K562 (cell line): ENCODE measurements around the gene MRPL28. TPM values are rescaled to one million over a fixed set of nuclear protein-coding genes. Genes with fewer than 3 reads are reported as not detected.

Experiments used
- ATAC-seq: fragments of 200-7000 bp; cut with Tn5 transposase; 3 replicates; pipeline ENCODE4 v1.9.1; 2020; ENCODE audit warnings: moderate library complexity
- BruUV-seq: library from RNA; stranded (reverse); fragments of 400-500 nt; replicated peaks from 2 replicates; lab custom pipeline; 2021; lab: Mats Ljungman, UMichigan
- CTCF ChIA-PET: fragments of 300-600 bp; formaldehyde crosslinking; extraction: SDS; loops from one replicate; lab custom pipeline; 2021; ENCODE audit warnings: low intra/inter-chr PET ratio; lab: Yijun Ruan, JAX
- POLR2A ChIA-PET: fragments of 300-600, 350-650 bp; sonication (Branson Sonifier 250); formaldehyde crosslinking; extraction: SDS; loops from one replicate; lab custom pipeline; 2021; ENCODE audit warnings: antibody characterized with exemption, inconsistent platforms; lab: Yijun Ruan, JAX
- DNase-seq, 4 experiments: peaks; one replicate each; pipeline versions ENCODE4 v3.0.0 to v3.0.0-alpha.2; 2011 to 2018; ENCODE audit warnings: low spot score in 3 of 4, mixed read lengths in 3 of 4; ENCODE audit errors: extremely low read depth in 1 of 4
- FAIRE-seq: peaks from 2 replicates; lab custom pipeline; 2011; peaks lifted over from hg19 to GRCh38; lab: Jason Lieb, UNC
- H2AFZ ChIP-seq: 2 replicates; pipeline ENCODE4 v1.6.0; 2011; ENCODE audit warnings: low read depth, low read length, control low read depth, inconsistent platforms
- H3K27ac ChIP-seq: fragments of 200-600 bp; 3 replicates; pipeline ENCODE4 v1.8.0; 2011; ENCODE audit warnings: low read depth, mild to moderate bottlenecking, control low read depth, inconsistent platforms, low read length, moderate library complexity, mixed read lengths; ENCODE audit errors: extremely low read depth
- H3K27me3 ChIP-seq, 2 experiments: fragments of 300-600 bp in 1 of 2; 2 replicates in 1 of 2; 3 replicates in 1 of 2; pipeline versions ENCODE4 v1.6.0 to v1.8.0; 2011; ENCODE audit warnings: inconsistent platforms in 2 of 2, low read length in 2 of 2, mild to moderate bottlenecking in 1 of 2, mixed read lengths in 1 of 2, moderate library complexity in 1 of 2; ENCODE audit not compliant: control insufficient read depth in 2 of 2, insufficient read depth in 2 of 2
- H3K36me3 ChIP-seq: fragments of 300-600 bp; 3 replicates; pipeline ENCODE4 v1.8.0; 2011; ENCODE audit warnings: mild to moderate bottlenecking, low read length, inconsistent platforms; ENCODE audit not compliant: control insufficient read depth, insufficient read depth
- H3K4me1 ChIP-seq, 2 experiments: fragments of 200-600 bp in 1 of 2; replicated peaks in 1 of 2; 2 replicates in 1 of 2; 3 replicates in 1 of 2; pipeline versions ENCODE4 v1.5.1 to v1.8.0; 2011; ENCODE audit warnings: inconsistent platforms in 2 of 2, low read length in 2 of 2, mild to moderate bottlenecking in 1 of 2, mixed read lengths in 1 of 2, moderate library complexity in 1 of 2; ENCODE audit not compliant: control insufficient read depth in 2 of 2, insufficient read depth in 2 of 2
- H3K4me2 ChIP-seq: 2 replicates; pipeline ENCODE4 v1.6.1; 2011; ENCODE audit warnings: low read length, control low read depth, inconsistent platforms, mixed read lengths; ENCODE audit not compliant: insufficient read depth
- H3K4me3 ChIP-seq: fragments of 200-600 bp; sonication (generic), shearing (Covaris generic); 2 replicates; pipeline ENCODE4 v1.5.1; 2016; ENCODE audit warnings: control low read depth, inconsistent platforms
- H3K79me2 ChIP-seq: fragments of 200-600 bp; 3 replicates; pipeline ENCODE4 v1.8.0; 2011; ENCODE audit warnings: low read length, inconsistent platforms; ENCODE audit not compliant: control insufficient read depth, insufficient read depth
- H3K9ac ChIP-seq, 2 experiments: 2 replicates each; pipeline versions ENCODE4 v1.6.0 to v1.6.1; 2011; ENCODE audit warnings: low read depth in 2 of 2, low read length in 2 of 2, control low read depth in 1 of 2, inconsistent platforms in 1 of 2, mild to moderate bottlenecking in 1 of 2, mixed read lengths in 1 of 2; ENCODE audit not compliant: insufficient read depth in 1 of 2
- H3K9me1 ChIP-seq: one replicate; pipeline ENCODE4 v1.6.0; 2011; ENCODE audit warnings: inconsistent platforms, mild to moderate bottlenecking, low read length, moderate library complexity; ENCODE audit not compliant: control insufficient read depth, insufficient read depth
- H3K9me3 ChIP-seq: replicated peaks from 2 replicates; pipeline ENCODE4 v1.5.1; 2011; ENCODE audit warnings: low read depth, low read length, inconsistent platforms; ENCODE audit not compliant: control insufficient read depth, insufficient read depth
- H4K20me1 ChIP-seq: replicated peaks from 2 replicates; pipeline ENCODE4 v1.6.1; 2011; ENCODE audit warnings: low read length, inconsistent platforms, mixed read lengths; ENCODE audit not compliant: control insufficient read depth, insufficient read depth
- BDP1 ChIP-seq: IDR thresholded peaks from 3 replicates; pipeline ENCODE4 v1.6.1; 2011; ENCODE audit not compliant: insufficient read length, insufficient read depth
- BMI1 ChIP-seq: fragments of 150-350 bp; IDR thresholded peaks from 2 replicates; pipeline ENCODE4 v1.6.1; 2014; ENCODE audit warnings: low read length
- BRF2 ChIP-seq: IDR thresholded peaks from 3 replicates; pipeline ENCODE4 v1.6.1; 2011; ENCODE audit warnings: borderline replicate concordance, mild to moderate bottlenecking; ENCODE audit not compliant: insufficient read length, insufficient read depth
- EWSR1 ChIP-seq: fragments of 450-650 bp; IDR thresholded peaks from 2 replicates; pipeline ENCODE4 v1.6.1; 2018; ENCODE audit warnings: borderline replicate concordance, mild to moderate bottlenecking, low read depth, moderate library complexity; ENCODE audit not compliant: partially characterized antibody
- FOXO4 ChIP-seq: fragments of 450-650 bp; formaldehyde crosslinking; IDR thresholded peaks from 2 replicates; pipeline ENCODE4 v1.4.0; 2020; ENCODE audit warnings: mild to moderate bottlenecking, moderate library complexity
- HOXB6 ChIP-seq: fragments of 250-450 bp; sonication (Bioruptor Pico); IDR thresholded peaks from 2 replicates; pipeline ENCODE4 v1.5.1; 2022; ENCODE audit warnings: mild to moderate bottlenecking, borderline replicate concordance
- IRF2 ChIP-seq: sonication (generic); formaldehyde crosslinking; IDR thresholded peaks from 2 replicates; pipeline ENCODE4 v1.8.1; 2022; ENCODE audit warnings: mild to moderate bottlenecking, missing genetic modification reagents
- KAT8 ChIP-seq: fragments of 450-650 bp; IDR thresholded peaks from 2 replicates; pipeline ENCODE4 v1.6.1; 2016; ENCODE audit warnings: low read depth, mild to moderate bottlenecking
- MAFF ChIP-seq: IDR thresholded peaks from 2 replicates; pipeline ENCODE4 v1.6.1; 2012; ENCODE audit warnings: low read length, improper control_type of control experiment
- MBD2 ChIP-seq: sonication (generic); IDR thresholded peaks from 2 replicates; pipeline ENCODE4 v1.6.1; 2016; ENCODE audit warnings: low read depth, borderline replicate concordance
- MCM5 ChIP-seq: fragments of 450-650 bp; IDR thresholded peaks from 2 replicates; pipeline ENCODE4 v1.6.1; 2016; ENCODE audit warnings: low read depth
- SP1 ChIP-seq: sonication (generic); formaldehyde crosslinking; IDR thresholded peaks from 2 replicates; pipeline ENCODE4 v1.8.1; 2022; ENCODE audit warnings: mild to moderate bottlenecking, missing genetic modification reagents
- SREBF2 ChIP-seq: sonication (generic); formaldehyde crosslinking; IDR thresholded peaks from 2 replicates; pipeline ENCODE4 v1.4.0; 2020; ENCODE audit warnings: mild to moderate bottlenecking, missing genetic modification reagents
- USF2 ChIP-seq: sonication (generic); formaldehyde crosslinking; IDR thresholded peaks from 2 replicates; pipeline ENCODE4 v1.5.0; 2020; ENCODE audit warnings: missing genetic modification reagents
- ZBTB5 ChIP-seq: fragments of 450-650 bp; IDR thresholded peaks from 2 replicates; pipeline ENCODE4 v1.6.1; 2017; ENCODE audit warnings: antibody characterized with exemption
- ZNF589 ChIP-seq: fragments of 200-800 bp; sonication (Bioruptor generic); IDR thresholded peaks from 2 replicates; pipeline ENCODE4 v1.6.1; 2016; ENCODE audit warnings: low read depth, missing genetic modification characterization, missing compliant biosample characterization
- ZNF668 ChIP-seq: fragments of 250-450 bp; sonication (Bioruptor Pico); IDR thresholded peaks from 2 replicates; pipeline ENCODE4 v1.8.0; 2022; ENCODE audit warnings: mild to moderate bottlenecking, inconsistent platforms
- WGBS: fragments of 100-300 bp; shearing (Covaris generic); methylation state at CpG from one replicate; pipeline ENCODE4 v1.1.6; 2016; ENCODE audit warnings: low coverage, mixed read lengths; ENCODE audit not compliant: insufficient coverage; ENCODE audit errors: missing lambda C conversion rate; 5-methylcytosine and 5-hydroxymethylcytosine counted together
- in situ Hi-C: fragments of 300-500 bp; cut with MboI; formaldehyde crosslinking; loops from 4 replicates; pipeline ENCODE4 v1.15.0; 2018; ENCODE audit warnings: inconsistent platforms, mixed read lengths
- intact Hi-C: fragments of 100-400 bp; cut with micrococcal nuclease; formaldehyde crosslinking; loops from 2 replicates; pipeline ENCODE4 v1.14.2; 2022
- polyA plus RNA-seq, 8 experiments: library from polyadenylated mRNA; depleted of rRNA in 4 of 8; stranded (reverse) in 5 of 8; unstranded in 3 of 8; fragments of >200 nt; fragmentation: Nextera tagmentation in 2 of 8; fragmentation: Illumina TruSeq in 1 of 8; extraction: Ambion mirVana in 2 of 8; extraction: Trizol in 1 of 8; gene quantifications; 2 replicates each; pipeline versions ENCODE4 v1.2.1 to v1.2.3, GENCODE V29; 2011 to 2014; ENCODE audit warnings: inconsistent platforms in 1 of 8, missing spikeins in 1 of 8
- total RNA-seq, 7 experiments: library from RNA; depleted of rRNA in 6 of 7; stranded (reverse); fragments of >200 nt in 6 of 7; fragmentation: Illumina TruSeq in 2 of 7; extraction: Trizol in 2 of 7; gene quantifications; 2 replicates each; pipeline versions ENCODE4 v1.2.1 to v1.2.3, GENCODE V29; 2011 to 2021; ENCODE audit warnings: low replicate concordance in 1 of 7
- TF ChIP-seq, protein P1 (sequence below): fragments of 250-450 bp; sonication (Bioruptor Pico); IDR thresholded peaks from 2 replicates; pipeline ENCODE4 v1.4.0; 2020

The MRPL28 gene
- total and polyA plus RNA-seq, 9 of the 15 experiments (the other 6 are each of a cell fraction or from before 2014, with no cell fraction given): 2.5 to 323 (median 175) TPM

GRCh38 chr16:337437-337836, 32.9 kb downstream of the MRPL28 start:
- DNase-seq: no peak
- POLR2A ChIA-PET: interaction anchor here (0.7 to 3.0 kb wide), 6 partner anchors 8 to 211 kb away, joined by 3 to 22 read pairs (median 4); no protein-coding TSS in a partner anchor
- 78% methylated on average over 7 of the region's 10 CpGs for WGBS
- intact Hi-C loops: no loop called here
- no peak overlapping the region for H3K4me2 ChIP-seq
- no peak overlapping the region for H2AFZ ChIP-seq
- peaks cover 97% of the 10 kb centered on the region for H3K79me2 ChIP-seq
- H3K9me3 ChIP-seq: 0 out of 2 replicates have a peak, but pooled peaks cover 1% of the 10 kb centered on the region
- peak overlapping the region; percentile 33; the same call in 1 of the 3 replicates for H3K27ac ChIP-seq
- CTCF ChIA-PET: no interaction called here
- peaks cover 12% of the 10 kb centered on the region; the same call in 2 of the 3 replicates for H3K36me3 ChIP-seq
- in situ Hi-C loops: no loop called here
- H3K9ac ChIP-seq: no peak overlapping the region; a peak in 2 of 4 replicates
- H3K4me3 ChIP-seq: no peak overlapping the region
- FAIRE-seq: no peak
- peaks cover 35% of the 10 kb centered on the region for H4K20me1 ChIP-seq
- TF ChIP-seq ZNF589 (CRISPR knock-in tag): no peak
- TF ChIP-seq MCM5: no peak
- no peak for TF ChIP-seq MAFF
- TF ChIP-seq ZBTB5: no peak
- no peak for TF ChIP-seq ZNF668 (CRISPR knock-in tag)
- TF ChIP-seq USF2 (CRISPR knock-in tag): no peak
- no peak for TF ChIP-seq BMI1
- no peak for TF ChIP-seq EWSR1
- TF ChIP-seq MBD2: no peak
- no peak for TF ChIP-seq HOXB6 (CRISPR knock-in tag)
- TF ChIP-seq BRF2: no peak
- TF ChIP-seq SREBF2 (CRISPR knock-in tag): no peak
- TF ChIP-seq SP1 (CRISPR knock-in tag): no peak
- TF ChIP-seq IRF2 (CRISPR knock-in tag): no peak
- TF ChIP-seq FOXO4 (CRISPR knock-in tag): no peak
- TF ChIP-seq BDP1: no peak
- TF ChIP-seq KAT8: no peak
- TF ChIP-seq, protein P1, sequence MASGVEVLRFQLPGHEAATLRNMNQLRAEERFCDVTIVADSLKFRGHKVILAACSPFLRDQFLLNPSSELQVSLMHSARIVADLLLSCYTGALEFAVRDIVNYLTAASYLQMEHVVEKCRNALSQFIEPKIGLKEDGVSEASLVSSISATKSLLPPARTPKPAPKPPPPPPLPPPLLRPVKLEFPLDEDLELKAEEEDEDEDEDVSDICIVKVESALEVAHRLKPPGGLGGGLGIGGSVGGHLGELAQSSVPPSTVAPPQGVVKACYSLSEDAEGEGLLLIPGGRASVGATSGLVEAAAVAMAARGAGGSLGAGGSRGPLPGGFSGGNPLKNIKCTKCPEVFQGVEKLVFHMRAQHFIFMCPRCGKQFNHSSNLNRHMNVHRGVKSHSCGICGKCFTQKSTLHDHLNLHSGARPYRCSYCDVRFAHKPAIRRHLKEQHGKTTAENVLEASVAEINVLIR (CRISPR knock-in tag): no peak
- H3K4me1 ChIP-seq: peaks cover 36 to 51% of the 10 kb centered on the region in 2 experiments
- H3K9me1 ChIP-seq: peaks cover 5% of the 10 kb centered on the region
- no peak for ATAC-seq
- H3K27me3 ChIP-seq: no peaks in the 10 kb centered on the region
- no TSS peak for BruUV-seq
